Peyer's patch (tissue), 4 donors: ENCODE measurements around the gene MTCL1.

ENCODE experiments used
- CTCF ChIP-seq, 6 experiments: fragments of 450-650 bp in 4 of 6; fragments of 200-600 bp in 2 of 6; sonication (generic) in 1 of 6; IDR thresholded peaks; one replicate each; pipeline ENCODE4 v1.5.1; 2017 to 2019; ENCODE audit warnings: antibody characterized with exemption in 6 of 6, mild to moderate bottlenecking in 3 of 6, moderate library complexity in 1 of 6
- POLR2A ChIP-seq, 2 donors: fragments of 450-650 bp; IDR thresholded peaks; one replicate each; pipeline ENCODE4 v1.5.1; 2017; ENCODE audit warnings: antibody characterized with exemption in 2 of 2, mild to moderate bottlenecking in 2 of 2, moderate library complexity in 2 of 2

GRCh38 chr18:8673256-8674209 is 31.8 kb upstream of the MTCL1 start:
- TF ChIP-seq POLR2A (IDR thresholded peaks at IDR 0.05) (no peak), CTCF (IDR thresholded peaks at IDR 0.05) (no peak)
